HG03280 (cell line): Measurements from ENCODE around the gene OR5H1.
"Not testable (repeated sequence)": the region's sequence is repeated elsewhere in the genome, so short reads cannot be mapped to it uniquely, and the experiment has no call there.

Source experiments
- ATAC-seq: cut with Tn5 transposase; IDR thresholded peaks from one replicate; pipeline ENCODE4 v1.9.1; 2021; ENCODE audit warnings: mild to moderate bottlenecking, moderate library complexity; ENCODE audit not compliant: unreplicated experiment

OR5H1 gene

GRCh38 chr3:98130421-98130820 is at the start of gene OR5H1:
TSS of gene OR5H1 (plus strand) at chr3:98130721. CDS start at chr3:98132698, 1,977 bp downstream.
- no peak for ATAC-seq

GRCh38 chr3:98086873-98087272 is 43.6 kb upstream of the OR5H1 start, which contains the start of gene OR5AC2:
TSS of gene OR5AC2 (plus strand) at chr3:98087173. CDS start at chr3:98087173, 0 bp downstream.
- no peak for ATAC-seq

- no peak for ATAC-seq
Observed at GRCh38 chr3:98095882-98096281, 34.6 kb upstream of the OR5H1 start.

- ATAC-seq = no peak
Observed at GRCh38 chr3:98099848-98100247, 30.7 kb upstream of the OR5H1 start.

GRCh38 chr3:98108162-98108561 is 22.4 kb upstream of the OR5H1 start:
- no peak for ATAC-seq

- ATAC-seq = no peak
Observed at GRCh38 chr3:98109807-98110549, 20.5 kb upstream of the OR5H1 start.

GRCh38 chr3:98110550-98110908 is 20.0 kb upstream of the OR5H1 start:
- no peak for ATAC-seq

- ATAC-seq = no peak
Observed at GRCh38 chr3:98114264-98114663, 16.3 kb upstream of the OR5H1 start.

- no peak for ATAC-seq
Observed at GRCh38 chr3:98115717-98116116, 14.8 kb upstream of the OR5H1 start.

- ATAC-seq = no peak
Observed at GRCh38 chr3:98136631-98137030, 6.1 kb downstream of the OR5H1 start.

GRCh38 chr3:98137826-98138557 is 7.5 kb downstream of the OR5H1 start:
- ATAC-seq = not testable (repeated sequence)

- ATAC-seq = no peak
Observed at GRCh38 chr3:98140531-98140930, 10.0 kb downstream of the OR5H1 start.

- ATAC-seq = no peak
Observed at GRCh38 chr3:98147179-98147578, 16.7 kb downstream of the OR5H1 start, which contains the start of gene OR5H14. TSS of gene OR5H14 (plus strand) at chr3:98147479. CDS start at chr3:98149386, 1,907 bp downstream.

- no peak for ATAC-seq
Observed at GRCh38 chr3:98148751-98149150, 18.2 kb downstream of the OR5H1 start.

GRCh38 chr3:98149456-98149855 is 18.9 kb downstream of the OR5H1 start:
- not testable (repeated sequence) for ATAC-seq

GRCh38 chr3:98151241-98151640 is 20.7 kb downstream of the OR5H1 start:
- no peak for ATAC-seq

GRCh38 chr3:98166396-98166795 is 35.9 kb downstream of the OR5H1 start, which contains the start of gene OR5H15:
TSS of gene OR5H15 (plus strand) at chr3:98166696. CDS start at chr3:98168700, 2,004 bp downstream.
- ATAC-seq = no peak

GRCh38 chr3:98171071-98171470 is 40.5 kb downstream of the OR5H1 start:
- no peak for ATAC-seq

GRCh38 chr3:98172621-98173020 is 42.1 kb downstream of the OR5H1 start:
- ATAC-seq = no peak

- ATAC-seq = no peak
Observed at GRCh38 chr3:98180319-98180890, 49.9 kb downstream of the OR5H1 start.

GRCh38 chr3:98182196-98182595 is 51.7 kb downstream of the OR5H1 start:
- no peak for ATAC-seq

- ATAC-seq = no peak
Observed at GRCh38 chr3:98185180-98185579, 54.7 kb downstream of the OR5H1 start.
